Loucy (cell line): ENCODE data around the gene MINDY4.

Source experiments
- CTCF ChIP-seq: fragments of 200-600 bp; sonication (generic); conservative IDR thresholded peaks from 2 replicates; pipeline ENCODE4 v1.5.1; 2014; ENCODE audit warnings: mild to moderate bottlenecking, antibody characterized with exemption, low read length
- EZH2phosphoT487 ChIP-seq: fragments of 200-600 bp; IDR thresholded peaks from 2 replicates; pipeline ENCODE4 v1.6.1; 2018; ENCODE audit warnings: antibody characterized with exemption, mild to moderate bottlenecking, moderate library complexity, borderline replicate concordance

DNA sequence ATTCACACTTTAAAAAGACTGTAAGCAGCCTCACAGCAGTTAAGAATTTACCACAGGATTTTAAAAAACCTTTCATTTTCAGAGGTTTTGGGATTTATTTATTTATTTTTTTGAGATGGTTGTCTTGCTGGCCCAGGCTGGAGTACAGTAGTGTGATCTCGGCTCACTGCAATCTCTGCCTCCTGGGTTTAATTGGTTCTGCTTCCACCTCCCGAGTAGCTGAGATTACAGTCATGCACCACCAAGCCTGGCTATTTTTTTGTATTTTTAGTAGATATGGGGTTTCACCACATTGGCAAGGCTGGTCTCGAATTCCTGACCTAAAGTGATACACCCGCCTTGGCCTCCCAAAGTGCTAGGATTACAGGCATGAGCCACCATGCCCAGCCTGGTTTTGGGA is 19.1 kb downstream of the MINDY4 start:
- no peak for TF ChIP-seq CTCF
- TF ChIP-seq EZH2phosphoT487 = no peak
